ENCODE data around the gene NEK10. TPM values are rescaled to one million over a fixed set of nuclear protein-coding genes. Genes with fewer than 3 reads are reported as not detected.

Gene NEK10
- total RNA-seq, 1 experiment from 2014 or later, result 0.66 TPM

DNA sequence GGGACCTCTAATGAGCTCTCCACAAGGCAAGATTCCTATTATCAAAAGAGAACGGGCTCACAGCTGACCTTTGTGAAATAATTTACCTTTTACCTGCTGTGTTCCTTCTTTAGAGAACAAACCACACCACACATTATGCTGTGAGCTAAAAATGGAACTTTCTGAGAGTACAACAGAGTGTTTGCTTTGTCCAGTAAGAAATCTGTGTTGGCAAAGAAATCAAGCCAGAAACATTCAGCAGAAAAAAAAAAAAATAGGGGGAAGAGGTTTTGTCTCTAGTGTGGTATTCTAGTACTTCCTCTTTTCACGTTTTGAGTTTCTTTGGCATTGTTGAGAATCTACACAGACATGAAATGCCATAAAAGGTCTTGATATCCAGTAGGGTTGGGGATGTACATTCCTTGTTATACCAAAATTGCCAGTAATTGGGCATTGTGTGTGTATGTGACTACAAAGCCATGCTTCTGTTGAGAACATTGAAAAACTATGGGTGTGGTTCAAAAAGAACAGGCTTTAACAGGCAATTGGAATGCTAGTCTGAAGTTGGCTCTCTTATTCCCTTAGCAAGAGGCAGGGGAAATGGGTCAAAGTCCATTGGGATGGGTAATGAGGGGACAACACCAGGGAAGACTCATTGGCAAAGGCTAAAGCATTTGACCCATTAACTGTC lies 273.5 kb downstream of the NEK10 start:
- Histone ChIP-seq H3K23ac (ENCODE audit: insufficient read length, low read depth, low read length) (no peak overlapping the region), H3K9ac (ENCODE audit: extremely low read depth, insufficient read length, low read length) (no peak overlapping the region), H4K8ac (replicated peaks; ENCODE audit: insufficient read length, low read depth, low read length) (no peak overlapping the region), H2BK120ac (ENCODE audit: low read depth, low read length, poor library complexity, severe bottlenecking) (no peak overlapping the region), H2AK5ac (ENCODE audit: insufficient read length, low read length) (no peak overlapping the region), H3K56ac (ENCODE audit: insufficient read length, low read depth, low read length) (no peak overlapping the region), H2AFZ (ENCODE audit: low read length) (no peak overlapping the region), H3K79me1 (ENCODE audit: insufficient read depth, low read depth, low read length, poor library complexity, severe bottlenecking) (no peaks in the 10 kb centered on the region), H3K23me2 (ENCODE audit: insufficient read length, low read depth, low read length, poor library complexity, severe bottlenecking) (no peaks in the 10 kb centered on the region), H2BK5ac (ENCODE audit: insufficient read length, low read length) (no peak overlapping the region), H3K4ac (ENCODE audit: low read depth, low read length) (no peak overlapping the region), H3K4me1 (ENCODE audit: insufficient read depth, low read length) (no peaks in the 10 kb centered on the region), H3K9me3 (ENCODE audit: control insufficient read depth, low read depth, low read length) (no peaks in the 10 kb centered on the region), H4K20me1 (ENCODE audit: control insufficient read depth, insufficient read depth, insufficient read length) (no peaks in the 10 kb centered on the region), H3K18ac (ENCODE audit: insufficient read length, low read depth, low read length) (no peak overlapping the region), H2BK20ac (ENCODE audit: low read depth, low read length, poor library complexity, severe bottlenecking) (no peak overlapping the region), H3T11ph (ENCODE audit: low read length) (no peak overlapping the region), H2BK12ac (ENCODE audit: insufficient read length, low read depth, low read length) (no peak overlapping the region), H3K27me3 (ENCODE audit: insufficient read depth, low read length) (no peaks in the 10 kb centered on the region), H3K79me2 (ENCODE audit: insufficient read depth, low read length) (no peaks in the 10 kb centered on the region), H4K91ac (ENCODE audit: insufficient read length, low read depth, low read length) (no peak overlapping the region), H3K14ac (ENCODE audit: insufficient read depth, low read length) (no peak overlapping the region), H2BK15ac (ENCODE audit: low read depth, low read length) (no peak overlapping the region), H3K4me2 (ENCODE audit: insufficient read depth, insufficient read length, low read length) (no peak overlapping the region), H4K5ac (ENCODE audit: insufficient read length, low read depth, low read length) (no peak overlapping the region), H3K27ac (ENCODE audit: insufficient read length, low read depth, low read length) (no peak overlapping the region)
- no peaks in the 10 kb centered on the region; the same call in 1 of the 2 replicates for H3K27me3 Mint-ChIP-seq (ENCODE audit: low read depth)
- TF ChIP-seq, protein P1, sequence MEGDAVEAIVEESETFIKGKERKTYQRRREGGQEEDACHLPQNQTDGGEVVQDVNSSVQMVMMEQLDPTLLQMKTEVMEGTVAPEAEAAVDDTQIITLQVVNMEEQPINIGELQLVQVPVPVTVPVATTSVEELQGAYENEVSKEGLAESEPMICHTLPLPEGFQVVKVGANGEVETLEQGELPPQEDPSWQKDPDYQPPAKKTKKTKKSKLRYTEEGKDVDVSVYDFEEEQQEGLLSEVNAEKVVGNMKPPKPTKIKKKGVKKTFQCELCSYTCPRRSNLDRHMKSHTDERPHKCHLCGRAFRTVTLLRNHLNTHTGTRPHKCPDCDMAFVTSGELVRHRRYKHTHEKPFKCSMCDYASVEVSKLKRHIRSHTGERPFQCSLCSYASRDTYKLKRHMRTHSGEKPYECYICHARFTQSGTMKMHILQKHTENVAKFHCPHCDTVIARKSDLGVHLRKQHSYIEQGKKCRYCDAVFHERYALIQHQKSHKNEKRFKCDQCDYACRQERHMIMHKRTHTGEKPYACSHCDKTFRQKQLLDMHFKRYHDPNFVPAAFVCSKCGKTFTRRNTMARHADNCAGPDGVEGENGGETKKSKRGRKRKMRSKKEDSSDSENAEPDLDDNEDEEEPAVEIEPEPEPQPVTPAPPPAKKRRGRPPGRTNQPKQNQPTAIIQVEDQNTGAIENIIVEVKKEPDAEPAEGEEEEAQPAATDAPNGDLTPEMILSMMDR (conservative IDR thresholded peaks at IDR 0.05), result no peak
- no CpG with 5 or more reads among the region's 2 CpGs for WGBS (ENCODE audit: extremely low coverage, insufficient read length, low lambda C conversion rate)
- H3K4me1 Mint-ChIP-seq, result peaks cover 0 to 7% of the 10 kb centered on the region in 2 experiments; a peak in 2 of 4 replicates
- H3K9me3 Mint-ChIP-seq, result peaks cover 0 to 7% of the 10 kb centered on the region in 2 experiments; a peak in 3 of 5 replicates
- no peak overlapping the region for H3K4me3 Mint-ChIP-seq
- no peak overlapping the region for H3K27ac Mint-ChIP-seq
- peaks cover 0 to 4% (median 0%) of the 10 kb centered on the region in 3 experiments; a peak in 2 of 7 replicates for H3K36me3 Mint-ChIP-seq (ENCODE audit: insufficient read depth in 1 of 3, low read depth in 3 of 3)
- DNase-seq, result no peak

Data from H9 (cell line).